ENCODE results near the gene OLFM4. TPM values are rescaled to one million over a fixed set of nuclear protein-coding genes. Genes with fewer than 3 reads are reported as not detected.

OLFM4 gene, protein sequence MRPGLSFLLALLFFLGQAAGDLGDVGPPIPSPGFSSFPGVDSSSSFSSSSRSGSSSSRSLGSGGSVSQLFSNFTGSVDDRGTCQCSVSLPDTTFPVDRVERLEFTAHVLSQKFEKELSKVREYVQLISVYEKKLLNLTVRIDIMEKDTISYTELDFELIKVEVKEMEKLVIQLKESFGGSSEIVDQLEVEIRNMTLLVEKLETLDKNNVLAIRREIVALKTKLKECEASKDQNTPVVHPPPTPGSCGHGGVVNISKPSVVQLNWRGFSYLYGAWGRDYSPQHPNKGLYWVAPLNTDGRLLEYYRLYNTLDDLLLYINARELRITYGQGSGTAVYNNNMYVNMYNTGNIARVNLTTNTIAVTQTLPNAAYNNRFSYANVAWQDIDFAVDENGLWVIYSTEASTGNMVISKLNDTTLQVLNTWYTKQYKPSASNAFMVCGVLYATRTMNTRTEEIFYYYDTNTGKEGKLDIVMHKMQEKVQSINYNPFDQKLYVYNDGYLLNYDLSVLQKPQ
- total RNA-seq (not detected), total RNA-seq (0 to 1.0 (median 0) reads per million in 172 experiments)
- polyA plus RNA-seq (2013, experiment 1 of 2), result not detected
- polyA plus RNA-seq (2013, experiment 2 of 2), result 0.03 TPM

DNA sequence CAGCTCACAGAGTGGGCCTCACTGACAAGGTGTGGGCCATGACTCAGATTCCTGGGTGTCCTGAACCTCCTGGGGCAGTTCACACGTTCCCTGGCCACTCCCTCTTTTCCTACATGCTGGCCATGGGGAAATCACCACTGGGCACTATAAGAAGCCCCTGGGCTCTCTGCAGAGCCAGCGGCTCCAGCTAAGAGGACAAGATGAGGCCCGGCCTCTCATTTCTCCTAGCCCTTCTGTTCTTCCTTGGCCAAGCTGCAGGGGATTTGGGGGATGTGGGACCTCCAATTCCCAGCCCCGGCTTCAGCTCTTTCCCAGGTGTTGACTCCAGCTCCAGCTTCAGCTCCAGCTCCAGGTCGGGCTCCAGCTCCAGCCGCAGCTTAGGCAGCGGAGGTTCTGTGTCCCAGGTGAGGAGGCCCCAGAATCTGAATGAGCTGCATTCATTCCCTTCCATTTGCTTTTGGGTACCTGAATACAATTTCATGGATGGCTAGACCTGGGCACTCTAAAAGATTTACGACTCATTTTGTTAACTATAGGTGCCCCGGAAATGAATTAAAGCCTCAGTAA lies at the start of gene OLFM4:
Gene OLFM4, plus strand, starts transcription at position 177 of the 567 bp plus-strand sequence. Its CDS starts 24 bp downstream, at position 201.
- no peak for TF ChIP-seq CTCF (IDR thresholded peaks at IDR 0.05)
- H3K4me3 ChIP-seq (ENCODE audit: low read length), result no peak within 1 kb of the TSS
- H3K9me3 ChIP-seq (ENCODE audit: control insufficient read depth in 1 of 2, insufficient read depth in 1 of 2, low read length in 2 of 2), result peaks cover 0 to 6% of the 10 kb centered on the region in 2 experiments
- H3K27me3 Mint-ChIP-seq, result peaks cover 21% of the 10 kb centered on the region
- CTCF ChIA-PET, result no interaction called here
- no peaks in the 10 kb centered on the region for H3K36me3 Mint-ChIP-seq (ENCODE audit: low read depth)
- H3K4me1 ChIP-seq (ENCODE audit: insufficient read depth, low read length), result no peaks in the 10 kb centered on the region
- ATAC-seq (ENCODE audit: poor library complexity) (no peak), DNase-seq (no peak)
- H3K4me1 Mint-ChIP-seq (ENCODE audit: low read depth), result no peaks in the 10 kb centered on the region
- no peak within 1 kb of the TSS for H3K27ac ChIP-seq (ENCODE audit: low read depth in 1 of 2, low read length in 2 of 2)
- no peaks in the 10 kb centered on the region for H3K27me3 ChIP-seq (ENCODE audit: control insufficient read depth in 1 of 2, insufficient read depth in 2 of 2, low read length in 2 of 2)
- POLR2A ChIA-PET, result no interaction called here
- intact Hi-C loops (cut with DNase I, micrococcal nuclease), result no loop called here
- H3K27ac Mint-ChIP-seq, result no peak within 1 kb of the TSS
- no peak within 1 kb of the TSS for H3K4me3 Mint-ChIP-seq
- H3K9me3 Mint-ChIP-seq, result no peaks in the 10 kb centered on the region
- H3K36me3 ChIP-seq (ENCODE audit: insufficient read depth, low read length), result no peaks in the 10 kb centered on the region

DNA sequence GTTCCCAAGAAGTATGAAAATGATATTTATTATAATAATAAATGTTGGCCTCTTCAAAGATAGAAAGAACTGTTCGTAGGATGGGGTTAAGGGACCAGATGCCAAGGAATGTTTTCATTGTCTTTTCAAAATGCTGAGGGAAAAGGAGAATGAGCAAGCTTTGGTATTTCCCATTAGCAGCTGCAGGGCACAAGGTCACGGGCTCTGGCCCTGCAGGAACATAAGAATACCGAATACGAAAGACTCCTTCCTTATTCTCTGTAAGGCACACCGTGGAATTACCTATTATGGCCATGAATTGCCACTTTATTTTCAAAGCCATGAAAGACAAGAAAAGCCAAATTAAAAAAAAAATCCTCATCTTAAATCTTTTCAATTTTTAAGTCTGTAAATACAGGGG lies 49.6 kb upstream of the OLFM4 start:
- intact Hi-C loops (cut with DNase I, micrococcal nuclease), result no loop called here
- no peak overlapping the region for H3K4me3 ChIP-seq (ENCODE audit: low read length)
- H3K27ac ChIP-seq (ENCODE audit: low read depth in 1 of 2, low read length in 2 of 2), result no peak overlapping the region
- no peak for DNase-seq
- ChIA-PET CTCF (no interaction called here), POLR2A (no interaction called here)
- no peak overlapping the region for H3K27ac Mint-ChIP-seq
- H3K9me3 ChIP-seq (ENCODE audit: control insufficient read depth in 1 of 2, insufficient read depth in 1 of 2, low read length in 2 of 2), result no peaks in the 10 kb centered on the region
- peaks cover 15% of the 10 kb centered on the region for H3K27me3 Mint-ChIP-seq
- no peak for ATAC-seq (ENCODE audit: poor library complexity)
- no peaks in the 10 kb centered on the region for H3K36me3 Mint-ChIP-seq (ENCODE audit: low read depth)
- no peak for TF ChIP-seq CTCF (IDR thresholded peaks at IDR 0.05)
- H3K4me1 ChIP-seq (ENCODE audit: insufficient read depth, low read length), result no peaks in the 10 kb centered on the region
- H3K4me1 Mint-ChIP-seq (ENCODE audit: low read depth), result no peaks in the 10 kb centered on the region
- H3K27me3 ChIP-seq (ENCODE audit: control insufficient read depth in 1 of 2, insufficient read depth in 2 of 2, low read length in 2 of 2), result peaks cover 0 to 3% of the 10 kb centered on the region in 2 experiments
- H3K9me3 Mint-ChIP-seq, result no peaks in the 10 kb centered on the region
- H3K36me3 ChIP-seq (ENCODE audit: insufficient read depth, low read length), result no peaks in the 10 kb centered on the region
- no peak overlapping the region for H3K4me3 Mint-ChIP-seq

- Mint-ChIP-seq H3K4me1 (ENCODE audit: low read depth) (no peaks in the 10 kb centered on the region), H3K27me3 (peaks cover 10% of the 10 kb centered on the region), H3K9me3 (no peaks in the 10 kb centered on the region), H3K4me3 (no peak overlapping the region), H3K36me3 (ENCODE audit: low read depth) (no peaks in the 10 kb centered on the region), H3K27ac (no peak overlapping the region)
- H3K27me3 ChIP-seq (ENCODE audit: control insufficient read depth in 1 of 2, insufficient read depth in 2 of 2, low read length in 2 of 2), result no peaks in the 10 kb centered on the region
- ChIA-PET CTCF (no interaction called here), POLR2A (no interaction called here)
- H3K27ac ChIP-seq (ENCODE audit: low read depth in 1 of 2, low read length in 2 of 2), result no peak overlapping the region
- intact Hi-C loops (cut with DNase I, micrococcal nuclease), result no loop called here
- no peak overlapping the region for H3K4me3 ChIP-seq (ENCODE audit: low read length)
- ATAC-seq (ENCODE audit: poor library complexity), result no peak
- H3K4me1 ChIP-seq (ENCODE audit: insufficient read depth, low read length), result no peaks in the 10 kb centered on the region
- H3K9me3 ChIP-seq (ENCODE audit: control insufficient read depth in 1 of 2, insufficient read depth in 1 of 2, low read length in 2 of 2), result no peaks in the 10 kb centered on the region
- H3K36me3 ChIP-seq (ENCODE audit: insufficient read depth, low read length), result no peaks in the 10 kb centered on the region
- TF ChIP-seq CTCF (IDR thresholded peaks at IDR 0.05), result no peak
- no peak for DNase-seq
These were observed 47.9 kb upstream of the OLFM4 start for GRCh38 chr13:52980695-52981094.

Data from CD4-positive, alpha-beta T cell (primary cell).